HG02610 (cell line): ENCODE measurements around the gene STAT5B.
"Not testable (repeated sequence)": the region's sequence is repeated elsewhere in the genome, so short reads cannot be mapped to it uniquely, and the experiment has no call there.

ENCODE experiments used
- ATAC-seq: cut with Tn5 transposase; IDR thresholded peaks from one replicate; pipeline ENCODE4 v1.9.1; 2021; ENCODE audit warnings: mild to moderate bottlenecking, moderate library complexity; ENCODE audit not compliant: unreplicated experiment

STAT5B gene

DNA sequence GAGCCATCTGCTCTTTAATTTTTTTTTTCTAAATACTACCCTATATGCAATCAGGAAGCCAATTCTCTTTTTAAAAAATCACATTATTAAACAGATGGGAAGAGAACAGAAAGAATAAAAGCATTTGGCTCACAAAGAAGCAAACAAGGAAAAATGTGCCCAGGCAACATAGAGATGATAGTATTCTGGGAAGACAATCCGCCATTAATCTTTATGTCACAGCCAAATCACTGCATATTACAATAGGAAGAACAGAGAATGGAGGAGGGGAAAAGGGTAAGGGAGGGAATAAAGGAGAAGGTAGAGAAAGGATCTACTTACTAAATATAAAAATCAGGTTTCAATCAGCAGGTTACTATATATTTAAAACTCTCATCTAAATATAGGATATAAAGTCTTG lies 34.3 kb downstream of the STAT5B start:
- no peak for ATAC-seq

DNA sequence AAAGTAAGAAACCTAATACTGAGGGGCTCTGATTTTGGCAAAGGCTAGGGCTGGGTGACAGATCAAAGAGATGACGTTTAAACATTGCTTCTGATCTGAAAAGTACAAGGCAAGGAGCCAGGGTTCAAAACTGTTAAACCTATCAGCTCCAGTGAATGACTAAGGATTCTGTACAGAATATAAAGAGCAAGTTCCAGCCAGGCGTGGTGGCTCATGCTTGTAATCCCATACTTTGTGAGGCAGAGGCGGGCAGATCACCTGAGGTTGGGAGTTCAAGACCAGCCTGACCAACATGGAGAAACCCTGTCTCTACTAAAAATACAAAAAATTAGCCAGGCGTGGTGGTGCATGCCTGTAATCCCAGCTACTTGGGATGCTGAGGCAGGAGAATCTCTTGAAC lies 35.3 kb downstream of the STAT5B start:
- not testable (repeated sequence) for ATAC-seq

DNA sequence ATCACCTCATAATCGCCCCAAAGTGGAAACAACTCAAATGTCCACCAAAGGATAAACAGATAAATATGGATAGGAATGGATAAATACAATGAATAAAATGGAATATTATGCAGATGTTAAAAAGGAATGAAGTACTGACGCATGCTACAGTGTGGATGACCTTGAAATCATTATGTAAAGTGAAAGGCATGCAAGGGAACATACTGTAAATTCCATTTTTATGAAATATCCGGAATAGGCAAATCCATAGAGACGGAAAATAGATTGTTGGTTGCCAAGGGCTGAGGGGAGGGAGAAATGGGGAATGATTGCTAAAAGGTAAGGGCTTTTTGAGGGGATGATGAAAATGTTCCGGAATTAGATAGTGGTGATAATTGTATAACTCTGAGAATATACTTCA lies 36.0 kb downstream of the STAT5B start:
- ATAC-seq, result no peak

DNA sequence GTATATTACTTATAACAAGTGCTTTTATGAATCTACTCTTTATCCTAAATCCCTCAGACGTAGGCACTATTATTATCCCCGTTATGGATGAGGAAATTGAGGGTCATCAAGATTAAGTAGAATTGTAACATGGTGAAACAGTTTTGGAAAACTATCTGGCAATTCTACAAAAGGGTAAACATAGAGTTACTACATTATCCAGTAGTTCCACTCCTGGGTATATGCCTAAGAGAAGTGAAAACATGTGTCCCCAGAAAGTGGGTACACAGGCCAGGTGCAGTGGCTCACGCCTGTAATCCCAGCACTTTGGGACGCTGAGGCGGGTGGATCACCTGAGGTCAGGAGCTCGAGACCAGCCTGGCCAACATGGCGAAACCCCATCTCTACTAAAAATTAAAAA lies 36.6 kb downstream of the STAT5B start:
- ATAC-seq, result not testable (repeated sequence)

DNA sequence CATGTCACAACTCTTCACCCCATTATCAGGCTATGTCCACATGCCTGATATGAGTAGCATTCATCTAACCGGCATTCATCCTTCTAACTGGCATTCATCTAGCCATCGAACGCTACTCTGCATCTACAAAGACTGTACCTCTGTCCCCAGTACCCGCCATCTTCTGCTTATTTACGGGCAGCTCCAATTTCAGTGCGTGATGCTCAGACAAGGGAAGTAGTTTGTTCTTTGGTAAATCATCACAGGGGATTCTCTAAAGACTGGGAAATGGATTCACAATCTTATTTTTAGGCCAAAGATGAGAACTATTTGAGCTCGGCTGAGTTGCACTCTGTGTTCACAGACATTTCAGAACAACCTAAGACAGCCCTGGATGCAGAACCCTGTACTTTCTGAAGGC lies 39.4 kb downstream of the STAT5B start:
- ATAC-seq, result no peak

DNA sequence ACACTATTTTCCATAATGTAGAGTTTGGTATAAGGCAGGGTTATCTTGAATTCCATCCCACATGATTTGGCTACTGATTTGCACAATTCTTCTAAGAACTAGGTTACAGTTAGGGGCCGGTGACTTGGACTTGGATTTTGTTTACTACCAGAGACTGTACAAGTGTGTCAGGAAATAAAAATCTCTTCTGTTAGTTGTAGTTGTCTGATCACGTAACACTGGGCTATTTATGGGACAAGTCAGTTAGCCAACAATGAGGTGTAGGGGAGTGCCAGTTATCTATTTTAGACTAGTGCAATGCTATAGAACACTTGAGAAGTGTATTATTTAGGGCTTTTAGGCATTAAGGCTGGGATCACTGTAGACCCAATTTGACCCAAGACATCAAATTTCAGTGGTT lies 42.2 kb downstream of the STAT5B start:
- no peak for ATAC-seq

DNA sequence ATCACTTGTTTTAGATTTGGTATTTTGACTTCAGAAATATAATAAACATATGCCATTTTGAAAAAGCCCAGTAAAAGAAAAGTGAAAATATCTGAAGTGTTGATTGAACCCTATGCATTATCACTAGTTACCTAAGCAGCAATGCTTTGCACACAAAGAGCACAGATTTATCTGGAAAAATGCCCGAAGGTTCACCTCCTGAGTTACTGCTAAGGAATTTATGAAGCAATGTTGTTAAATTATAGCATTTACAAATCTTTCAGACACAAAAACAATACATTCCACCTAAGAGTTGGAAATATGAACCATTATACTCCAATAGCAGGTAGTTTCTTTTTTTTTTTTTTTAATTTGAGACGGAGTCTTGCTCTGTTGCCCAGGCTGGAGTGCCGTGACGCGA lies 43.0 kb downstream of the STAT5B start:
- ATAC-seq, result no peak

DNA sequence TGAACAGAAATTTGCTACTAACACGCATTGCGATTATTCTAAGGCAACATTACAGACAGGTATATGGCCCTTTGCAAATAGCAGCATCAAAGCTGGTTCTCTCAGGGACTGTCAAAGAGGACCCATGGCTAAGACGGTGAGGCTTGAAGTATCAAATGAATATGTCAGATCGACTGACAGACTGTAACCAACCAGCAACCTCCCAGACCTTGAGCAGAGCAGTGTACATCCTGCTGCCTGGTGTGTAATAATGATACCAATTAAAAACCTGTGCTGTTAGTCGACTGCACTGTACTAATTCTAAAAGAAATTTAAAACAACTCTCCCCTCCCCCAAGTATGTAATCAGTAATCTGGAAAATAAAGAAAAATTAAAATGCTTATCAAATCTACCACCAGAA lies 46.0 kb downstream of the STAT5B start:
- ATAC-seq, result no peak

DNA sequence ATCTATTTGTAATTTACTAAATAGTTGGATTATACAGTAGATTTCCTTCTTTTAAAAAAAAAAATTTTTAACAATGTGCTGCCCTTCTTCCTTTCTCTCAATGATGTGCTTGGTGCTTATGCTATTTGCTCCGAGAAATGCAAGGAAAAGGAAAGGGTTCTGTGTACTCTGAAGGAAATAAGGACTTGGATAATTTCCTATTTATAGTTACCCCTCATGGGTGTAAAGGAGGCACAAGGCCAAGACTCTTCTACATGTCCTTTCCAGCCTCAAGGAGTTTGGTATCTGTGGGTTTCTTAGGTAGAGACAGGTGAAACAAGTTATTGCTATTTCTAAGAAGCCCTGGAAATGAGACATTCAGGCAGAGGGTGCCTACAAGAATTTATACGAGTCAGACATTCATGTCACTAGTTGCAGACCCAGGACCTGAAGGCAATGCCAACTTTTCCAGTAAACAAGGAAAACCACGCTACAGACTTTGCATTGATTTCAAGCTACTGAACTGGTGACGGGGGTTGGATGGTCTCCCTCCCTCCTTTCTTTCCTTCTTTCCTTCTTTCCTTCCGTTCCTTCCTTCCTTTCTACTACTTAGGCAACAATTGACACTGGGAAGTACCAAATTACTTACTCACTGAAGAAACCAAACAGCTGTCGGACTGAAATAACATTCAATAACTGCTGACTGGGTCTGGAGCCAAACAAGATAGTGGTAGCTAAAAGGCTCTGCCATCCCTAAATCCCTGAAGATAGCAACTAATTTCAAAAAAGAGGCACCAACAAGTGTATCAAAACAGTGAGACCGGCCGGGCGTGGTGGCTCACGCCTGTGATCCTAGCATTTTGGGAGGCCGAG lies 48.1 kb downstream of the STAT5B start:
- no peak for ATAC-seq

DNA sequence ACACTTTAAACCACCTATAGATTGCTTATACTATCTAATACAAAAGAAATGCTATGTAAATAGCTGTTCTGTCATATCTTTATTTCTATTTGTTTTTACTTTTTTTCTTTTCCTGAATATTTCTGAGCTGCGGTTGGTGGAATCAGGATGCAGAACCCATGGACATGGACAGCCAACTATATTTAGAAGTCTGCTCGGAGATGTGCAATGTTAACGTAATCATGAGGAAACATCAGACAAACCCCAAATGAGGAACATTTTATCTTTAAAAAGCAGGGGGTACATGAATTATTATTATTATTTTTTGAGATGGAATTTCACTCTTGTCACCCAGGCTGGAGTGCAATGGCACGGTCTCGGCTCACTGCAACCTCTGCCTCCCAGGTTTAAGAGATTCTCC lies 50.5 kb downstream of the STAT5B start:
- ATAC-seq, result no peak

DNA sequence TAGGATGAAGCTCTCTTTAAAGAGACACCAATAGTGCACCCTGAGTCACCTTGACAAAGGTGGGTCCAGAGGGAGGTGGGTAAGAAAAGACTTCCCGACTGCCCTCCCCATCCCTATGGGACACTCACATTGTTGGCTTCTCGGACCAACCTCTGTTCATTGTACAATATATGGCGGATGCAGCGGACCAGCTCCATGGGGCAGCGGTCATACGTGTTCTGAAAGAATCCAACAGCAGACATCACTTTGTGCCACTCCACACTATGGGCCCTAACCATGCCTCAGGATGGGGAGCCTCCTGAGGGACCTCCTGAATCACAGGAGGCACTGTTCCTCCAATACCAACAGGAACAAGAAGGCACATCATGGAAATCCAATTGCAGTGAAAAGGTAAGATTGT lies 51.5 kb downstream of the STAT5B start:
- ATAC-seq, result no peak

DNA sequence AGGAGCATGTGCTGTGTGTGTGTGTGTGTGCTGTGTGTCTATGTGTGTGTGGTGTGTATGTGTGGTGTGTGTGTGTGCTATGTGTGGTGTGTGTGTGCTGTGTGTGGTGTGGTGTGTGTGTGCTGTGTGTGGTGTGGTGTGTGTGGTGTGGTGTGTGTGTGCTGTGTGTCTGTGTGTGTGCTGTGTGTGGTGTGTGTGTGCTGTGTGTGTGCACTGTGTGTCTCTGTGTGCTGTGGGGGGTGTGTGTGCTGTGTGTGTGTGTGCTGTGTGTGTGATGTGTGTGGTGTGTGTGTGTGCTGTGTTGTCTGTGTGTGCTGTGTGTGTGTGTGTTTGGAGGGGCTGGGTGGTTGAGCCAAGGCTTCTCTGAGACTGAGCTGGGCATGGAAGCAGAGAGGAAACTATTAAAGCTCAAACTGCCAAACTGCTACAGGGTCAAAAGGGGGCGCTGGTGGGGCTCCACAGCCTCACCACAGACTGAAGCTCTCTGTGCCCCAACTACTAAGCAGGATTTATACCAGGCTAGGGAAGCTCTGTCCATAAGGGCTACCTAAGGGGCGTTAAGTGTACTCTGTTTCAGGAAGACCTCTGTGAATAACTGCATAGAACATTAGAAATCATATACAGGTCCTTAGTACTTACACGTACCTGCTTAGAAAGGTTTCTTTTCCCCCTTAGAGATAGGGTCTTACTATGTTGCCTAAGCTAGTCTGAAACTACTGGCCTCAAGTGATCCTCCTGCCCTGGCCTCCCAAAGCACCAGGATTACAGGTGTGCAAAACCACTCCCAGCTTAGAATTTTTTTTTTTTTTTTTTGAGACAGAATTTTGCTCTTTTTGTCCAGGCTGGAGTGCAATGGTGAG lies 54.1 kb downstream of the STAT5B start:
- ATAC-seq, result no peak

DNA sequence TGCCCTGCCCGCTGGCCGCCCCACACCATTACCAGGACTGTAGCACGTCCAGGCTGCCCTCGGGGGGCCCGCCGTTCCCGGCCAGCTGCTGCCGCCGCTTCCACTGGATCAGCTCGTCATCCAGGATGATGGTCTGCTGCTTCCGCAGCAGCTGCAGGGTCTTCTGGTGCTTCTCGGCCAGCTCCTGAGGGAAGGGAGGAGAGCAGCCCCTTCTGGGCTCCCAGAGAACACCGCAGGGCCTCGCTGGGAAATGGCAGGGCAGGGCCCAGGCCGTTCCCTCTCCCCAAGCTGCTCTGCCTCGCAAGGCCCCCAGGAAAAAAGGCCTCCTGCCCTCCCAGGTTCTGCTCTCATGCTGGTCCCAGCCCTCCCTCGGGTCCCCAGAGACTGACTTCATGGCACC lies 56.9 kb downstream of the STAT5B start:
- ATAC-seq, result not testable (repeated sequence)

DNA sequence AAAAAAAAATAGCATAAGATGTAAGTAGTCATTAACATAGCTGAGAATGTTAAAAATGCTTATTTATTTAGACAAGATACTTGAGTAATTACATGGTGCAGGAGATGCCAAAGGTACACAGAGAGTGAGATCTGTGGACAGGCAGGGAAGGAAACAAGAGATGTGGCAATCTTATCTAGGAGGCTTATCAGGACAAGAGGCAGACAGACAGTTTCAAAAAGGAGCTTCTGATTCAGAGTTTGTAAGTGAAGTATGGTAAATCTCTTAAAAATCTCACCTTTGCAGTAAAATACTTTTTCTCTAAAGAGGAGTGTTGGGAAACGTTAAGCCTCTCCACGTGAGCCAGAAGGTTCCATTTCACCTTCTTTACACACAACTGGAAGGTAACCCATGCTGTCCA lies 62.0 kb downstream of the STAT5B start:
- no peak for ATAC-seq

DNA sequence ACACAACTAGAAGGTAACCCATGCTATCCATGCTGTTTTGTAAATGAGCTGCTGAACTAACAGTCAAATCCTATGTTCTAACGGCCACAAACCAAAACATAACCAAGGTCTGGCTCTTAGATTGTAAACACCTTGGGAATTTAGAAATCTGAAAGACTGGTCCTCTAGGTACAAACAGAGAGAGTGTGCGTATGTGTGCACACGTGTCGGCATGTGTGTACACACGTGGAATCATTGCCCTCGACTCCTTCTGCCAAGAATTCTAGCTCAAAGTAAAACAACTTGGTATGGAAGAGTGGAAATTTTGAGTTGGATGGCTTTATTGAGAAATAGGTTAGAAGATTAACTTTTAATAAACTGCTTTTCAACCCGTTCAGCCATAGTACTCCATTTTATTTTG lies 63.8 kb downstream of the STAT5B start:
- ATAC-seq, result no peak

DNA sequence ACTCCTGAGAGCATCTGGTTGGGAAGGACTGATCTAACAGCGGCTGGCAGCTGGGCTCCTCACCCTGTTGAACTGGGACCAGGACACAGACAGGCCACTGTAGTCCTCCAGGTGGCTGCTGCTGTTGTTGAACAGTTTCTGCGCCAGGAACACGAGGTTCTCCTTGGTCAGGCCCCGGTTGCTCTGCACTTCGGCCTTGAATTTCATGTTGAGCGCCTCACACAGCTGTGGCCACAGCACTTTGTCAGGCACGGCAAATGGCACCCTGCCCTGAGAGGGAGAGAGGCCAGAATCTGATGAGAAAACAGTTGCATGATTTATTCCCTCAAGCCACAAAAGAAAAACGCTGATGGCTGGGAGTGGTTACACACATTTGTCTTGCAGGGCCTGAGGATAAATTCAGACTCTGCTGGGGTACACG lies 64.3 kb downstream of the STAT5B start:
- ATAC-seq, result not testable (repeated sequence)

DNA sequence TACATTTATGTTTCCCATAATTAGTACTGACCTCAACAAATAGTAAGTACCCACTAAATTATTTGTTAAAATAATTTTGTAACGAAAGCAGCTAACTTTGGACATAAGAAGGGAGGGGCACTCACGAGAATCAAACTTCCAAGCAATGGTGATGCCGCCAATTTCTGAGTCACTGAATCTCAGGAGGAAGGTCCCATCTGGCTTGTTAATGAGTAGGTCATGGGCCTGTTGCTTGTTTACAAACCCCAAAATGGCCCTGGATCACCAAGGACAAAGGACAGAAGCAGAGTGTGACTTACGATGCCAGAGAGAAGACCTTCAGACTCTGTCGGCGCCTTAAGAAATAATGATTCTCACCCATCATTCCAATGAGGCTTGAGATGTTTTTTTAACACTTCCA lies 66.1 kb downstream of the STAT5B start:
- no peak for ATAC-seq

DNA sequence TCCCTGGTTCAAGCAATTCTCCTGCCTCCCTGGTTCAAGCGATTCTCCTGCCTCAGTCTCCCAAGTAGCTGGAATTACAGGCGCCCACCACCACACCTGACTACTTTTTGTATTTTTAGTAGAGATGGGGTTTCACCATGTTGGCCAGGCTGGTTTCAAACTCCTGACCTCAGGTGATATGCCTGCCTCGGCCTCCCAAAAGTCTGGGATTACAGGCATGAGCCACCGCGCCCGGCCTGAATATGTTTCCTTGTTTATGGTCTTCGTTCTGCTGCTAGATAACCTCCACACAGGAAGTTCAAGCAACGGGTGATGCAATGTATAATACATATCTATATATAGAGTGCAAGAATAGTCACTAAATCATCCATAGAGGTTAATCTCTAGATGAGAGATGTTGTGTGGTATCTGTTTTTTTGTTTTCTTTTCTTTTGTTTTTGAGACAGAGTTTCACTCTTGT lies 70.0 kb downstream of the STAT5B start:
- not testable (repeated sequence) for ATAC-seq

DNA sequence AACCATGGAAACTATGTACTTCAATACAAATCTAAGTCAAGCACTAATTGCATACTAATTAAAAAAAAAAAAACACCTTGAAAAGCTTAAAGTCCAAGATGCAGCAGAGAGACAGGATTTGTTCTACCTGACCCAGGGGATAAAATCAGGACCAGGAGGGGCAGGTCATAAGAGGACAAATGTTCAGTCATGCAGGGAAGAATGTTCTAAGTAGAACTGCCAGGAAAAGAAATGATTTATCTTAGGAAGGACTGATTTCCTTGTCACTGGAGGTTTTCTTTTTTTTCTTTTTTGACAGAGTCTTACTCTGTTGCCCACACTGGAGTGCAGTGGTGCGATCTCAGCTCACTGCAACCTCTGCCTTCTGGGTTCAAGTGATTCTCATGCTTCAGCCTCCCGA lies 72.8 kb downstream of the STAT5B start:
- no peak for ATAC-seq

DNA sequence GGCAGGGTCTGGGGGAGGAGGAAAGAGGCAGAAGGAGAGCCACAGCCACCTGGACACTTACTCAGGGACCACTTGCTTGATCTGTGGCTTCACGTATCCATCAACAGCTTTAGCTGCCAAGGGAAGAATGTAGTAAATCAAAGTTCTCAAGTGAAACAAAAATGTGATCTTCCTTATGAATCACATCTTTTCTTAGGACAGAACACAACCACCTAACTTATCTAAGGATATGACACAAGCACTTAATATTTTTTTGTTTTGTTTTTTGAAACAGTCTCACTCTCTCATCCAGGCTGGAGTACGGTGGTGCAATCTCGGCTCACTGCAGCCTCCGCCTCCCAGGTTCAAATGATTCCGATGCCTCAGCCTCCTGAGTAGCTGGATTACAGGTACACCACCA lies 73.5 kb downstream of the STAT5B start:
- ATAC-seq, result no peak

DNA sequence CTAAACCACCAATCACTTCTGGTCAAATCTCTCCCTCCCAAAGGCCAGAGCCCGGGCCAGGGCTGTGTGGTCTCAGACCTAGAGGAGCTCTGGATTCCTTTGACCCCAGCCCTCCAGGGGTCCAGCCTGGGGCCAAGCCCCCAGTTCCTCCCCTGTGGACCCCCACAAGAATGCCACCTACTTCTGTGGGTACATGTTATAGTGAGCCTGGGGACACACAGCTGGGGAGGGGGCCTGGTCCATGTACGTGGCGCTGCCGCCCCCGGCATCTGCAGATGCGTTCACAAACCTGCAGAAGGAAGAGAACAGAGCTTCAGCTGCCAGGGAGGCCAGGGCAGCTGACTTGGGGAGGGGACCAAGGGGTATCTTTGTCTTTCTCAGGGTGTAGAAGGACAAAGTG lies 74.0 kb downstream of the STAT5B start:
- no peak for ATAC-seq

DNA sequence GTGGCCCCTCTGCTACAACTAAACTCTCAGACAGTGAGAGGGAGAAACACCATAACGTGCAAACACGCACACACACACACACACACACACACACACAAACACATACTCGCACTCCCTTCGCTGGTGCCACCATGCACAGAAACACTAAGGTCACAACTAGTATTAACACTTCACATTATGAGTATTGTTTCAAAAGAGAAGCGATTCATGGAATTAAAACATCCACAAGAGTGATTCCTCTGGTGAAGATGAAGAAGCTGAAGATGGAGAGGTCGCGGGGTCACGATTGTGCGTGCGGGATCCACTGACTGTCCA lies 74.8 kb downstream of the STAT5B start:
- no peak for ATAC-seq
